ENCODE data around the gene IGFBP3. TPM values are rescaled to one million over a fixed set of nuclear protein-coding genes. Genes with fewer than 3 reads are reported as not detected.
A peak's percentile ranks its signal among the peaks of the same experiment; 100 is the strongest.

IGFBP3 gene, protein sequence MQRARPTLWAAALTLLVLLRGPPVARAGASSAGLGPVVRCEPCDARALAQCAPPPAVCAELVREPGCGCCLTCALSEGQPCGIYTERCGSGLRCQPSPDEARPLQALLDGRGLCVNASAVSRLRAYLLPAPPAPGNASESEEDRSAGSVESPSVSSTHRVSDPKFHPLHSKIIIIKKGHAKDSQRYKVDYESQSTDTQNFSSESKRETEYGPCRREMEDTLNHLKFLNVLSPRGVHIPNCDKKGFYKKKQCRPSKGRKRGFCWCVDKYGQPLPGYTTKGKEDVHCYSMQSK
- 10 to 100 TPM in 7 of 9 donors, 1 to 10 TPM in 2; 5.5 to 44.9 (median 19.9) TPM for total RNA-seq
- 10 to 100 TPM in 2 of 3 donors, 1 to 10 TPM in 1; 5.4 to 53.1 (median 16.2) TPM for polyA plus RNA-seq
- long read RNA-seq, donor 1, transcript IGFBP3-201 (5 exons, 2,262 nt), result major isoform, 18 of 20 reads
- long read RNA-seq, donor 1, partial matches to known transcripts, result 0 of 20 reads
- long read RNA-seq, donor 1, other reads (novel, unspliced or antisense), result 0 of 20 reads
- long read RNA-seq, donor 2, transcript IGFBP3-201 (5 exons, 2,262 nt), result major isoform, 9 of 12 reads
- long read RNA-seq, donor 2, partial matches to known transcripts, result 0 of 12 reads
- long read RNA-seq, donor 2, other reads (novel, unspliced or antisense), result 0 of 12 reads
- long read RNA-seq, donor 3, transcript IGFBP3-201 (5 exons, 2,262 nt), result major isoform, 19 of 20 reads
- long read RNA-seq, donor 3, partial matches to known transcripts, result 0 of 20 reads
- long read RNA-seq, donor 3, other reads (novel, unspliced or antisense), result 0 of 20 reads
- long read RNA-seq, donor 4, result 0 reads
- long read RNA-seq, donor 5, transcript IGFBP3-201 (5 exons, 2,262 nt), result major isoform, 6 of 6 reads
- long read RNA-seq, donor 5, partial matches to known transcripts, result 0 of 6 reads
- long read RNA-seq, donor 5, other reads (novel, unspliced or antisense), result 0 of 6 reads
- long read RNA-seq, donor 6, transcript IGFBP3-201 (5 exons, 2,262 nt), result major isoform, 10 of 10 reads
- long read RNA-seq, donor 6, partial matches to known transcripts, result 0 of 10 reads
- long read RNA-seq, donor 6, other reads (novel, unspliced or antisense), result 0 of 10 reads
- long read RNA-seq, donor 7, transcript IGFBP3-201 (5 exons, 2,262 nt), result major isoform, 12 of 14 reads
- long read RNA-seq, donor 7, partial matches to known transcripts, result 0 of 14 reads
- long read RNA-seq, donor 7, other reads (novel, unspliced or antisense), result 0 of 14 reads
- long read RNA-seq, donor 8, transcript IGFBP3-201 (5 exons, 2,262 nt), result major isoform, 35 of 41 reads
- long read RNA-seq, donor 8, partial matches to known transcripts, result 0 of 41 reads
- long read RNA-seq, donor 8, other reads (novel, unspliced or antisense), result 0 of 41 reads
- long read RNA-seq, donor 9, transcript IGFBP3-201 (5 exons, 2,262 nt), result major isoform, 22 of 25 reads
- long read RNA-seq, donor 9, partial matches to known transcripts, result 0 of 25 reads
- long read RNA-seq, donor 9, other reads (novel, unspliced or antisense), result 0 of 25 reads
- long read RNA-seq, donor 10, transcript IGFBP3-201 (5 exons, 2,262 nt), result major isoform, 13 of 14 reads
- long read RNA-seq, donor 10, partial matches to known transcripts, result 0 of 14 reads
- long read RNA-seq, donor 10, other reads (novel, unspliced or antisense), result 0 of 14 reads

- Histone ChIP-seq H3K36me3 (replicated peaks in 1 of 2) (no peaks in the 10 kb centered on the region), H3K27me3 (peaks cover 47% of the 10 kb centered on the region), H3K4me3 (peak within 1 kb of the TSS in 1 of 4 donors; percentile 53), H3K27ac (no peak within 1 kb of the TSS), H3K4me1 (replicated peaks in 1 of 2) (peaks cover 0 to 4% of the 10 kb centered on the region in 2 donors), H3K9me3 (replicated peaks in 1 of 3) (no peaks in the 10 kb centered on the region)
- DNase-seq, result peak in 3 of 7 donors; percentile 15 to 33 (median 30)
- intact Hi-C loops (cut with DNase I), result loop anchor here (5.0 to 10.0 kb wide), 2 partner anchors 432 to 1174 kb away; no protein-coding TSS in a partner anchor
- WGBS, 4 donors, result 0 to 5% (median 1%) methylated on average over 10 to 111 of the region's 111 CpGs
- no peak for TF ChIP-seq POLR2A (IDR thresholded peaks at IDR 0.05)
- TF ChIP-seq, protein P1, sequence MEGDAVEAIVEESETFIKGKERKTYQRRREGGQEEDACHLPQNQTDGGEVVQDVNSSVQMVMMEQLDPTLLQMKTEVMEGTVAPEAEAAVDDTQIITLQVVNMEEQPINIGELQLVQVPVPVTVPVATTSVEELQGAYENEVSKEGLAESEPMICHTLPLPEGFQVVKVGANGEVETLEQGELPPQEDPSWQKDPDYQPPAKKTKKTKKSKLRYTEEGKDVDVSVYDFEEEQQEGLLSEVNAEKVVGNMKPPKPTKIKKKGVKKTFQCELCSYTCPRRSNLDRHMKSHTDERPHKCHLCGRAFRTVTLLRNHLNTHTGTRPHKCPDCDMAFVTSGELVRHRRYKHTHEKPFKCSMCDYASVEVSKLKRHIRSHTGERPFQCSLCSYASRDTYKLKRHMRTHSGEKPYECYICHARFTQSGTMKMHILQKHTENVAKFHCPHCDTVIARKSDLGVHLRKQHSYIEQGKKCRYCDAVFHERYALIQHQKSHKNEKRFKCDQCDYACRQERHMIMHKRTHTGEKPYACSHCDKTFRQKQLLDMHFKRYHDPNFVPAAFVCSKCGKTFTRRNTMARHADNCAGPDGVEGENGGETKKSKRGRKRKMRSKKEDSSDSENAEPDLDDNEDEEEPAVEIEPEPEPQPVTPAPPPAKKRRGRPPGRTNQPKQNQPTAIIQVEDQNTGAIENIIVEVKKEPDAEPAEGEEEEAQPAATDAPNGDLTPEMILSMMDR (IDR thresholded peaks at IDR 0.05), result no peak
Measured at GRCh38 chr7:45920502-45921380, at the start of gene IGFBP3. TSS of gene IGFBP3 (minus strand) at chr7:45921272. CDS start at chr7:45921140, 132 bp downstream.

- TF ChIP-seq POLR2A (IDR thresholded peaks at IDR 0.05), result no peak
- TF ChIP-seq, protein P1 (IDR thresholded peaks at IDR 0.05), result no peak
- no peaks in the 10 kb centered on the region for H3K27me3 ChIP-seq
- no peak overlapping the region for H3K27ac ChIP-seq
- WGBS, 4 donors, result 74 to 82% (median 77%) methylated on average over 2 of the region's 2 CpGs
- H3K4me3 ChIP-seq, result no peak overlapping the region
- no peaks in the 10 kb centered on the region for H3K36me3 ChIP-seq (replicated peaks in 1 of 2)
- DNase-seq, result no peak
- no peaks in the 10 kb centered on the region for H3K9me3 ChIP-seq (replicated peaks in 1 of 3)
- no peaks in the 10 kb centered on the region for H3K4me1 ChIP-seq (replicated peaks in 1 of 2)
- intact Hi-C loops (cut with DNase I), result no loop called here
Measured at GRCh38 chr7:45970454-45970853, 49.4 kb upstream of the IGFBP3 start.

DNA sequence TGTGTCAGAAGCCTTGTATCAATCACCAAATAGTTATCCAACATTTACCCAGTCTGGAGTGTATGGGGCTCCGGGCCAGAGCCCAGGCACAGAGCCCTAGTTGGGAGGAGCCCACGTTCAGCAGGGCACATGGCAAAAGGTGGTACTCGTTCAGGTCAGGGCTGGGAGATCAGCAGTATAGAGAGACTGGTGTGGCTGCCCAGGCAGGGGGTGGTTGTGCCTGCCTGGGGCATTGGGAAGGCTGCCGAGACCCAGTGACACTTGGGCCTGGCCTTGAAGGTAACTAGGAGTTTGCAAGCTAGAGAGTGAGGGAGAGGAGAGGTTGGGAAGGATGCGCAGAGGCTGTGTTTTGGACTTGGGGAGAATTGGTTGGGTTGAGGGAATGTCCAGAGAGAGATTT is 48.9 kb upstream of the IGFBP3 start:
- Histone ChIP-seq H3K4me1 (replicated peaks in 1 of 2) (no peaks in the 10 kb centered on the region), H3K27me3 (no peaks in the 10 kb centered on the region), H3K27ac (no peak overlapping the region), H3K4me3 (no peak overlapping the region), H3K36me3 (replicated peaks in 1 of 2) (no peaks in the 10 kb centered on the region), H3K9me3 (replicated peaks in 1 of 3) (no peaks in the 10 kb centered on the region)
- TF ChIP-seq, protein P1 (IDR thresholded peaks at IDR 0.05), result no peak
- no peak for TF ChIP-seq POLR2A (IDR thresholded peaks at IDR 0.05)
- DNase-seq, result no peak
- WGBS, 4 donors, result 77 to 89% (median 81%) methylated on average over 5 of the region's 5 CpGs
- intact Hi-C loops (cut with DNase I), result no loop called here
